ENCODE data around the gene ASCL1.

DNA sequence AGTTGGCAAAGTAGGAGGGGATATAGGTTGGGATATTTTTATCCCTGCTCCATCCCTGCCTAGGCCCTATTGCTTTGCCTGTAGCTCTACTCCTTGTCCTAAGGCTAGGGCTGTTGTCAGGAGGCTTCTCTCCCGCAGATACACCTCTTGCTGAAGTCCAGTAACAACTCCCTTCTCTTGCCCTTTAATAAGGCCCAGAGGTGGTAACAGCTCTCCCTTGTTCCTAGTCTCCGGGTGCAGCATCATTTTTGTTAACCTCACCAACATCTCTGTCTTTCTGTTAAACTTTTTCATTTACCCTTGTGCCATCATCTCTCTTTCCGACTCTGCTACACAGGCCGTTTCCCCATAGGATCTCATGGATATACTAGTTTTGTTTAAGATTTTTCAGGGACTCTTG, 6.3 kb downstream of the ASCL1 start:
- TF ChIP-seq, protein P1, sequence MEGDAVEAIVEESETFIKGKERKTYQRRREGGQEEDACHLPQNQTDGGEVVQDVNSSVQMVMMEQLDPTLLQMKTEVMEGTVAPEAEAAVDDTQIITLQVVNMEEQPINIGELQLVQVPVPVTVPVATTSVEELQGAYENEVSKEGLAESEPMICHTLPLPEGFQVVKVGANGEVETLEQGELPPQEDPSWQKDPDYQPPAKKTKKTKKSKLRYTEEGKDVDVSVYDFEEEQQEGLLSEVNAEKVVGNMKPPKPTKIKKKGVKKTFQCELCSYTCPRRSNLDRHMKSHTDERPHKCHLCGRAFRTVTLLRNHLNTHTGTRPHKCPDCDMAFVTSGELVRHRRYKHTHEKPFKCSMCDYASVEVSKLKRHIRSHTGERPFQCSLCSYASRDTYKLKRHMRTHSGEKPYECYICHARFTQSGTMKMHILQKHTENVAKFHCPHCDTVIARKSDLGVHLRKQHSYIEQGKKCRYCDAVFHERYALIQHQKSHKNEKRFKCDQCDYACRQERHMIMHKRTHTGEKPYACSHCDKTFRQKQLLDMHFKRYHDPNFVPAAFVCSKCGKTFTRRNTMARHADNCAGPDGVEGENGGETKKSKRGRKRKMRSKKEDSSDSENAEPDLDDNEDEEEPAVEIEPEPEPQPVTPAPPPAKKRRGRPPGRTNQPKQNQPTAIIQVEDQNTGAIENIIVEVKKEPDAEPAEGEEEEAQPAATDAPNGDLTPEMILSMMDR (conservative IDR thresholded peaks at IDR 0.05), result no peak
- no peak for TF ChIP-seq EZH2 (IDR thresholded peaks at IDR 0.05; ENCODE audit: low read depth)

All from PC-9 (cell line).